Measurements from ENCODE around the gene SLC25A30.
"Not testable (repeated sequence)": the region's sequence is repeated elsewhere in the genome, so short reads cannot be mapped to it uniquely, and the experiment has no call there.

The SLC25A30 gene

GRCh38 chr13:45433381-45433790 is 15.2 kb upstream of the SLC25A30 start:
- DNase-seq, result no peak
- intact Hi-C loops (cut with DNase I), result no loop called here

DNA sequence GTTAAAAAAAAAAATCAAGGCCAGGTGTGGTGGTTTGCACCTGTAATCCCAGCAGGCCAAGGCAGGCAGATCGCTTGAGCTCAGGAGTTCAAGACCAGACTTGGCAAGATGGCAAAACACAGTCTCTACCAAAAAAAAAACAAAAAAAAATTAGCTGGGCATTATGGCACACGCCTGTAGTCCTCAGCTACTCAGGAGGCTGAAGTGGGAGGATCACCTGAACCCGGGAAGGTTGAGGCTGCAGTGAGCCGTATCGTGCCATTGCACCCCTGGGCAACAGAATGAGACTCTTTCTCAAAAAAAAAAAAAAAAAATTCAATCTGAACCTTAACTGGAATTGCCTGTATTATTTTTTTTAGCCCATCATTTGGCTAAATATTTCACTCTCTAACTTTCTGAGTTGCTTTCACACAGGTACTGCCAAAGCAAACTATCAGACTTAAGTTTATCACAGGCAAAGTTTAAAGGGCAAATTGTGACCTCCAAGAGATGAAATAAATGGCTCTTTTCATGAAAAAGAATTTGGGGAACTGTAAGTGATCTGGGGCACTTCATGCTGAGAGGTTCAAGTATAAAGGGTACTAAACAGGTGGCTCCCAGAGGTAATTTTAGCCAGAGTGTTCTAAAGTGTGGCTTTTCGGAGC is 14.7 kb upstream of the SLC25A30 start:
- intact Hi-C loops (cut with DNase I), result no loop called here
- no peak for DNase-seq

DNA sequence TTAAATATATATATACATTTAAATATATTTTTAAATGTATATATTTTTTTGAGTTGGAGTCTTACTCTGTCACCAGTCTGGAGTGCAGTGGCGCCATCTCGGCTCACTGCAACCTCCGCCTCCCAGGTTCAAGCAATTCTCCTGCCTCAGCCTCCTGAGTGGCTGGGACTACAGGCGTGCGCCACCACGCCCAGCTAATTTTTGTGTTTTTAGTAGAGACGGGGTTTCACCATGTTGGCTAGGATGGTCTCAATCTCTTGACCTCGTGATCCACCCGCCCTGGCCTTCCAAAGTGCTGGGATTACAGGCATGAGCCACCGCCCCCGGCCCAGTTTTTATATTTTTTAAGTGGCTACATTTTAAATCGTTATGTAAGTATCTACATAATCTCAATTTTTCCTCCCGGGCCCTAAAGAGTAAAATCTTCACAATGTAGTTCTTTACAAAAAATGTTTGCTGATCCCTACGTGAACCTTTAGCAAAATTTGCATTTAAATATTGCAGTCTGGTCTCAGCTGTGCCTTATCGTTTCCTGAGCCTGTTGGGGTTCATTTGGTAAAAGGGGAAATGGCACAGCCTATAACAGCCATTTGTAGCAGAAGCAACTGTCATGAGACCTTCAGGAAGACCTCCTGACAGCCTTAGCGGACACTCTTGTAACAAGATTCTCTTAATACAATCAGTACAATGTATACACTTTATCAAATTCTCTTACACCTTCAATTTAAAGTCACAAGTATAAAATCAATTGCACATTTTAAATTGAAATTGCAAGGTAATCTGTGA is 8.1 kb upstream of the SLC25A30 start:
- intact Hi-C loops (cut with DNase I), result not testable (repeated sequence)

GRCh38 chr13:45422731-45423292 is 4.6 kb upstream of the SLC25A30 start:
- intact Hi-C loops (cut with DNase I), result no loop called here
- DNase-seq, result no peak

More for the DNA sequence above, 8.1 kb upstream of the SLC25A30 start:
- DNase-seq, result not testable (repeated sequence)

DNA sequence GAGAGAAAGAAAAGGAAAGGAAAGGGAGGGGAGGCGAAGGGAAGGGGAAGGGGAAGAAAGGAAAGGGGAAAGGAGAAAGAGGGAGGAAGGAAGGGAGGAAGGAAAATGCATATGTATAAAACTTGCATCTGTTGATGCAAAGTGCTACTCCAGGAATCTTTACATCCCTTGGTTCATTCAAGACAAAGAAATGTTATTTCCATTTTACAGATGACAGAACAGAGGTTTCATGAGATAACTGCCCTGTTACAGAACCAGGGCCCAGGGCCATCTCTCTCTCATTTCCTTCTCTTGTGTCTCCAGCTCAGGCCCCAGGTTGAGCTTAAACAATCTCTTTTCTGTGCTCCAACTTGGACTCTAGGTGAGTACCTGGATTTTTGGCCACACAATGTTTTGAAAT is 1.8 kb upstream of the SLC25A30 start:
- intact Hi-C loops (cut with DNase I), result loop anchor here (5.0 kb wide), 1 partner anchor 47 kb away; no protein-coding TSS in a partner anchor
- no peak for DNase-seq

- not testable (repeated sequence) for DNase-seq
- intact Hi-C loops (cut with DNase I), result loop anchor here (5.0 kb wide), 1 partner anchor 48 kb away; no protein-coding TSS in a partner anchor
These were observed 1.2 kb upstream of the SLC25A30 start for GRCh38 chr13:45419389-45419788.

DNA sequence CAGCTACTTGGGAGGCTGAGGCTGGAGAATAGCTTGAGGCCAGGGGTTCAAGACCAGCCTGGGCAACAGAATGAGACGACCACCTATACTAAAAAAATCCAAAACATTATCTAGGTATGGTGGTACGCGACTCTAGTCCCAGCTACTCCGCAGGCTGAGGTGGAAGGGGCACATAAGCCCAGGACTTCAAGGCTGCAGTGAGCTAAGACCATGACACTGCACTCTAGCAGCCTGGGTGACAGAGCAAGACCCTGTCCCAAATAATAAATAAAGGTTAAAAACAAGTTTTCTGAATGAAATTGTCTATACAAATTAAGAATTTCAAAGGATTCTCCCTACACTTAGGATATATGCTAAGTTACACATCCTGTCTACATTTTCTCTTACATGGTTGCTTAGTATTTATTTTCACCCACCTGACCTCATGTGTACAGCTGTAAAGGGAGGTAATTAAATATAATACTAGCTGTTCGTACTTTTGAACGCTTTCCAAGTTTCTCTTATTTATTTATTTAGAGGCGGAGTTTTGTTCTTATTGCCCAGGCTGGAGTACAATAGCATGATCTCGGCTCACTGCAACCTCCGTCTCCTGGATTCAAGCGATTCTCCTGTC is 1.6 kb downstream of the SLC25A30 start:
- intact Hi-C loops (cut with DNase I), result loop anchor here (5.0 kb wide), 1 partner anchor 51 kb away; no protein-coding TSS in a partner anchor
- DNase-seq, result no peak

DNA sequence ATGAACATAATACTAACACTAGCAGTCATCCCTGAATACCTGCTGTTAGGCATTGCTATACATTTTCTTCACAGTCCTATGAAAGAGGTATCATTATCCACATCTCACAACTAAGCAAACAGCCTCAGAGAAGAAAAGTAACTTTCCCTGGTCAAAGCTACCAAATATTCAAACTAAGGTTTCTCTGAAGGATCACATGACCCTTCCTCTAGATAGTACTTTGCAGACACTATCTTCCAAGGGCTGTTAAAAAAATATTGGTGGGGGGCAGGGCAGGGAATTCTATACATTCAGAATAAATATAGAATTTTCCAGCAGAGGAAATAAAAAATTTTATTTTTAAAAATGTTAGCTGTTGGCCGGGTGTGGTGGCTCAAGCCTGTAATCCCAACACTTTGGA is 3.1 kb downstream of the SLC25A30 start:
- intact Hi-C loops (cut with DNase I), result loop anchor here (5.0 kb wide), 1 partner anchor 52 kb away; no protein-coding TSS in a partner anchor
- DNase-seq, result no peak

DNA sequence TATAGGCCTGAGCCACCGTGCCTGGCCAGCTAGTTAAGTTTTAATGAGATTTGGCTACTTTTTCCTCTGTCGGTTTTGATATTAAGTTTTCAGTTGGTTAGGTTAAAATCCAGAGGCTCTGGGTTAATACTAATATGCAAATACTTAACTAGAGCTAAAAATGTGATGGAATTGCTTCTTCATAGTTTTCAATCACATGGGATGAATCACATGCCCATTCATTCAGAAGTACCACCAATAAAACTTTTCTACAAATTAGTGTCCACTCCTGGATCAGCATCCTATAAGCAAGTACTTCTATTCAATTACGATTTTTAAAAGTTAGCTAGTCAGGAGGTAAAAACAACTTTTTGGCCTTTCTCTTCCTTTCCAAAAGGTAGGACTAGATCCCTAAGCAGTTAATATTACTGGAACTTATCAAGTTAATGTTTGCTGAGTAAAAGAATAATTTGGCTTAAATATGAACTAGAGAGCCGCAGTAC is 4.3 kb downstream of the SLC25A30 start:
- intact Hi-C loops (cut with DNase I), result no loop called here

GRCh38 chr13:45412274-45413049 is 5.7 kb downstream of the SLC25A30 start:
- intact Hi-C loops (cut with DNase I), result no loop called here
- DNase-seq, result no peak

More for the DNA sequence above, 4.3 kb downstream of the SLC25A30 start:
- DNase-seq, result no peak

DNA sequence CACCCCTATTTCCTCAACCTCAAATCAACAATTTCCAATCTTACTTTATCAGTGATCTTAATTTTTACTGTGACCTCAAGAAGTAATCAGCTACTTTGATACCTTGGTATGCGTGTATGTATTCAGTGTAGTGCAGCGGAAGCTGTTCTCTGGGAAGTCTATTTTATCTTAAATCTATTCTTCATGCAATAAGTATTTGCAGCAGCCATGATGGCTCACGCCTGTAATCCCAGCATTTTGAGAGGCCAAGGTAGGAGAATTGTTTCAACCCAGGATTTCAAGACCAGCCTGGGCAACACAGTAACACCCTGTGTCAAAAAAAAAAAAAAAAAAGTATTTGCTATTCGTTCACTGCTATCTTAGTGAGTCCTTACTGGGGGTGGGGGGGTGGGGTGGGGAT is 6.5 kb downstream of the SLC25A30 start:
- DNase-seq, result no peak
- intact Hi-C loops (cut with DNase I), result no loop called here

DNA sequence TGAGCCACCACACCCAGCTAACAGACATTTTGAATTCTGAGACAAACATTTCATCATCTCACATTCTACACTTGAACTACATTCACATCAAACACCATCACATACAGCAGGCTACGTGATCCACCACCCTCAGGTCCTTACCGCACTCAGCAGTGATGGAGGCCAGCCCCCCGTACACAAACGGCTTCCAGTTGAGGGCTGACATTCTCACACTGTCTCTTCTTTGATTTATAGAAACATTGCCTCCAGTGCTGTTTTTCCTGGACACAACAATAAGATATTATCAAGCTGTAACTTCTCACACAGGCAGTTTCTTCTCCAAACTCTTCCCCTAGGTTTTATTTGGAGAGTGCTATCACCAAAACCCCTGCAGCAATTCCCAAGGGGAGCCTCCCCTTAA is 7.0 kb downstream of the SLC25A30 start:
- DNase-seq, result no peak

GRCh38 chr13:45410466-45410865 is 7.7 kb downstream of the SLC25A30 start:
- intact Hi-C loops (cut with DNase I), result no loop called here
- DNase-seq, result no peak

More for the DNA sequence above, 7.0 kb downstream of the SLC25A30 start:
- intact Hi-C loops (cut with DNase I), result no loop called here

GRCh38 chr13:45410001-45410400 is 8.2 kb downstream of the SLC25A30 start:
- intact Hi-C loops (cut with DNase I), result no loop called here

GRCh38 chr13:45406421-45406820 is 11.8 kb downstream of the SLC25A30 start:
- intact Hi-C loops (cut with DNase I), result no loop called here
- no peak for DNase-seq

More at GRCh38 chr13:45410001-45410400, 8.2 kb downstream of the SLC25A30 start:
- no peak for DNase-seq

DNA sequence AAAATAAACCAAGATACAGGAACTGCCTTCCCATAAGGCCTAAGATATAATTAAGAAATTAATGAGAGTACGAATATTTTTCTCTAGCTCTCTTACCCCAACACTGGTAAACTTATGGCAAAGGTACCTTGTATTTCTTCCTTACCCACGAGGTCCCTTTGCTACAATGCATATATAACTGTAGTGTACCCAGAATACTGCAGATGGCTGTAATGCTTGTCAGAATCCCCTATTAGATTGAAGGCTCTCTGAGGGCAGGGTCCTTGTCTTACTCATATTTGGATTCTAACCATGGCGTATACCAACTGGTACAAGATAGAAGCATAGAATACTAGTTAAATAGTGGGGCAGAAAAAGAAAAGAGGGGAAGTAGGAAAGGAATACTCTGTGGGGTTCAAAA is 15.1 kb downstream of the SLC25A30 start:
- DNase-seq, result no peak
- intact Hi-C loops (cut with DNase I), result no loop called here

- intact Hi-C loops (cut with DNase I), result no loop called here
- no peak for DNase-seq
These were observed 15.5 kb downstream of the SLC25A30 start for GRCh38 chr13:45402641-45403040.

DNA sequence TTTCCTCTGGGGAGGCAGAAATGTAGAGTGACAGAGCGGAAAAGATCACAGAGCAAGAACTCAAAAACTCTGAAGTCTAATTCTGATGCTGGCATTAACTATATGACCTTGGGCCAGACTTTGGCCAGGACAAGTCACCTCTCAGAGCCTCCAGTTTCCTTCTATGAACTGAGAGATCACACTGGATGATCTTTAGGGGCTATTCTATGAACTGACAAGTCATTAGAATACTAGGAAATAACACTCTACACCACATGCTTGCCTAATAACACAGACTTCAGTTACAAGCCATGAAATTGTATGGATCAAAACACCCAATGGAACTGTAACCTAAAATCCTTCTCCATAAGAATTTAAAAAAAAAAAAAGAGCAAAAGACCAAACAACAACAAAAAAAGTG is 16.9 kb downstream of the SLC25A30 start:
- intact Hi-C loops (cut with DNase I), result no loop called here
- DNase-seq, result no peak

GRCh38 chr13:45398877-45399276 is 19.3 kb downstream of the SLC25A30 start:
- intact Hi-C loops (cut with DNase I), result no loop called here
- DNase-seq, result no peak

- DNase-seq, result no peak
- intact Hi-C loops (cut with DNase I), result no loop called here
These were observed 21.6 kb downstream of the SLC25A30 start for GRCh38 chr13:45396533-45397095.
